ENCODE data around the gene CSPG5. TPM values are rescaled to one million over a fixed set of nuclear protein-coding genes. Genes with fewer than 3 reads are reported as not detected.

Gene CSPG5
- total RNA-seq, 1 donor from 2014 or later: 2.0 TPM

Other genes with a start within 250 kb of the CSPG5 start
- 40.3 TPM for gene PTPN23, start 197.8 kb downstream of the CSPG5 start, total RNA-seq
- gene SCAP, start 102.9 kb downstream of the CSPG5 start, total RNA-seq: 72.8 TPM
- gene ELP6, start 65.2 kb downstream of the CSPG5 start, total RNA-seq: 18.9 TPM
- gene SMARCC1, start 203.0 kb upstream of the CSPG5 start, total RNA-seq: 46.1 TPM
- 52.2 TPM for gene DHX30, start 224.3 kb upstream of the CSPG5 start, total RNA-seq